Left cardiac atrium (tissue), 4 donors: Measurements from ENCODE around the gene C2CD2. TPM values are rescaled to one million over a fixed set of nuclear protein-coding genes. Genes with fewer than 3 reads are reported as not detected.

Experiments used
- ATAC-seq, 2 donors: fragments of 200-7000 bp; cut with Tn5 transposase; one replicate each; pipeline ENCODE4 v1.9.1; 2020; ENCODE audit warnings: mild to moderate bottlenecking in 2 of 2, moderate library complexity in 2 of 2
- DNase-seq: peaks from one replicate; pipeline ENCODE4 v3.0.0-alpha.2; 2020
- intact Hi-C, 2 donors: fragments of 100-400 bp; cut with DNase I; formaldehyde crosslinking; loops; one replicate each; pipeline versions ENCODE4 v1.14.1 to v1.15.1; 2022 to 2023
- total RNA-seq, 2 donors: library from RNA; stranded (reverse); fragmentation: NEBNext Ultra II Directional; extraction: Animal tissue kit (Norgen Biotek cat#: 25700); gene quantifications; one replicate each; pipeline ENCODE4 v1.2.1, GENCODE V29; 2021
- donor health status: DM: no; HTN: yes; CAD: no.
- donor health status: DM: no; HTN: yes; CAD: no; lungs with severe emphysema.
- donor health status: DM: yes; HTN: yes; CAD: no.
- donor health status: Dilated cardiomyopathy.

The C2CD2 gene
- total RNA-seq, 2 donors from 2014 or later, result 16.2 to 17.1 TPM

DNA sequence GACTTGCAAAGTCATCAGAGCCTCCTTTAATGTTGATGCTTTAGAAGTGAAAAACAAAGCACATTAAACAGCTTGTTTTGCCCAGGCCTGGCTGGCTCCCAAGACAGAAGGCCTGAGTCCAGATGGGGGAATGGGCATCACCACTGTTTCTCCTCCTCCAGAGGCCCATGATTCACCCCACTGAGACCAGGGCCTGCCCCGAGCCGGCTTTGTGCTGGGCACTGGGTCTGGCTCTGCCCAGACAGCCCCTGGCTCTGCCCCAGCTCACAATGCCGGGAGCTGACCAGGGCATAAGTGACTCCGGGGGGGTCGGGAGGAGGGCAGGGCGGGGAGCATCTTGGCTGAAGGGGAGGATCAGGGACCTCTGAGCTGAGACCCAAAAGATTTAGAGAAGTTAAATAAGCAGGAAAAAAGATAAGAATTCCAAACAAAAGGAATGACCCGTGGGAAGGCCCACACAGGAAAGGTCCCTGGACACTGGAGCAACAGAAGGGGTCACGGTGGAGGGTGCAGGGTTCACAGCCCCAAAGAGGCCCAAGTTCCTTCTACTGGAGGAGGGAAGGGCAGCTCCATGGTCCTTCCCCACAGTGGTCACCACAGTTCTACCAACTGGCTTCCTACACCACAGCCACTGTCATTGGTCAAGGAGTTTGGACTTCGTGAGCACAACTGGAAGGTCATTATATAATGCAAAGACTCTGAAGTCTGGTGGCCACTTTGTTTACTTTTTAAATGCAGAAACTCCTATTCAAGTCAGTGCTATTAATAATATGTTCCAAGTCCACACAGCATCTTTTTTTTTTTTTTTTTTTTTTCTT is 5.5 kb downstream of the C2CD2 start:
- peak; percentile 42 for DNase-seq
- intact Hi-C loops, result no loop called here
- peak; percentile 61 to 86 for ATAC-seq

DNA sequence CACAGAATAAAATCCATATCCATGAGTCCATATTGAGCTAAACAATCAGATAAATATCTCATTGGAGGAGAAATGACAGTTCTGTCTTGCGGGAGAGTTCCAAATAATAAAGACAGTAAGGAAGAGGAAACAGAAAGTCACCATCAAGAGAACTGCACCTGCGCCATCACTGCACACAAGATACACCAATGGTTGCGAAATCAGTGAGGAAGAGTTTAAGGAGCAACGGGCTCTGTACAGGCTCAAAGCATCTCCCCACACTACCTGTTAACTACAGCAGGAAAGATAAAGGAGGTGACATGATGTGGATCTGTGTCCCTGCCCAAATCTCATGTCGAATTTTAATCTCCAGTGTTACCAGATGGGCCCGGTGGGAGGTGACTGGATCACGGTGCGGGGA is 7.8 kb downstream of the C2CD2 start:
- intact Hi-C loops, result no loop called here
- no peak for ATAC-seq
- DNase-seq, result no peak

DNA sequence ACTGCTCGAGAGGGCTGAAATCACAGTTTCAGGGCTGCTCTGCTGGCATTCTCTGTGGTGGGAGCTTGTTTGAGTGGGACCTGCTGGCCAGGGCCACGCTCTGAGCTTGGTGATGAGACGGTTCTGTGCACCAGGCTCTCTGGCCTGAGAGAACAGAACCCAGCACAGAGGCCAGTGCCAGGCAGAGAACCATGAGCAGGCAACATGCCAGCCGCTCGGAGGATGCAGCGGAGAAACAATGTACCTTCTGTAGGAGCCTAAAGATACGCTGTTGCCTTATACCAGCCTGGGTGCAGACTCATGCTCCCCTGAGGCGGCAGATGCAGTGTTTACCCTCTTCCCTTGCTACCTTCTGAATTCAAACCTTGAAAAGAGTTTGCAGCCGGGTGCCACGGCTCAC is 10.0 kb downstream of the C2CD2 start:
- intact Hi-C loops, result no loop called here
- DNase-seq (no peak), ATAC-seq (no peak)

DNA sequence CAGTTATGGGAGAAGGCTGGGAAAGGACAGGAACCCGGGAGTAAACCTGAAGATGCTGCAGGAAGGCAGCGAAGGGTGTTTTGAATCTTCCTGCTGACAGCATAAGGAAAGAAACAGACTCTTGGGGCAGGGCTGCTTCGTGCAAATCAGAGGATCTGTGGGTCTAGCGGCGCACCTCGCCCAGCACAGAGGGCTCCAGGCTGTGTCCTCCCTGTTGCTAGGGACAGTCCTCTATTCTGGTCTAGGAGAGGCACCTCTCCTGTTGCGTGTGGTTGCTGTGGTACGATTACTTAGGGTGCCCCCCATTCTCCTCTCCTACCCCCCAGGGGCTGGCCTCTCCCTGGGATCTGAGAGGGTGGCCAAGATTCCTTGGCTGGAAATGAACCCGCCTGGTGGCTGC is 11.4 kb downstream of the C2CD2 start:
- no peak for ATAC-seq
- intact Hi-C loops, result no loop called here
- DNase-seq, result no peak

- DNase-seq, result no peak
- intact Hi-C loops, result no loop called here
- no peak for ATAC-seq
These were observed 11.9 kb downstream of the C2CD2 start for GRCh38 chr21:41941941-41942340.

DNA sequence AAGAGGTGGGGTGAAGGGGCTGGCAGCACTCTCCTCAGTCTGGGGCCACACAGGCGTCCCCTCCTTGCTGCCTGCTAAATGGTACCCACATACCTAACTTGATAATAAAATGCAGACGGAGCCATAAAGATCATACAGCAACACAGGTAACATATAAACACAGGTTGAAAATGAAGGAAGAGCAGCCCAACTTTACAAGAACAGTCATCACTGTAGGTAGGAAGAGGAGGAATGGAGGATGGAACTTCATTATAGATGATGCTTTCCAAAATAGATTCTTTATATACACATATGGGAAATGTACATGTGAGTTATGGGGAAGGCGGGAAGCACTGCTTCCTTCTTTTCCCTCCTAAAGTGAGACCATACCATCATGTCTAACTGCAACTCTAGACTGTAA is 13.4 kb downstream of the C2CD2 start:
- no peak for DNase-seq
- no peak for ATAC-seq
- intact Hi-C loops, result no loop called here

DNA sequence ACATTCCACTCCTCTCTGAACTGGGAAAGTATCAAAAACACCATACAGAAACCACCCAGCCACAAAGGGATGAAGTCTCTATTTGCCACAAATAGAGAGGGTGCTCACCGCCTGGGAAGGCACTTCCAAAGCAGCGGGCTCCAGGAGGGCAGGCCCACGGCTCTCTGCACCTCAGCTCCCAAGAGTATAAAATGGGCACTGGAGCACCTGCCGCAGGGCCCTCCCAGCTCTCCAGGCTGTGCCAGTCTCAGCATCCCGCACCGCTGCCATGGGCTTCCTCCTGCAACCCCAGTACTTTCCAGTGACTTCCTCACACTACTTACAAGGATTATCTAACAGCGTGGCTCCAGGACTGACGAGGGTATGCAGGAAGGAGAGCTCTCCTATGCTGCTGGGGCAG is 14.4 kb downstream of the C2CD2 start:
- DNase-seq (no peak), ATAC-seq (no peak)
- intact Hi-C loops, result no loop called here

DNA sequence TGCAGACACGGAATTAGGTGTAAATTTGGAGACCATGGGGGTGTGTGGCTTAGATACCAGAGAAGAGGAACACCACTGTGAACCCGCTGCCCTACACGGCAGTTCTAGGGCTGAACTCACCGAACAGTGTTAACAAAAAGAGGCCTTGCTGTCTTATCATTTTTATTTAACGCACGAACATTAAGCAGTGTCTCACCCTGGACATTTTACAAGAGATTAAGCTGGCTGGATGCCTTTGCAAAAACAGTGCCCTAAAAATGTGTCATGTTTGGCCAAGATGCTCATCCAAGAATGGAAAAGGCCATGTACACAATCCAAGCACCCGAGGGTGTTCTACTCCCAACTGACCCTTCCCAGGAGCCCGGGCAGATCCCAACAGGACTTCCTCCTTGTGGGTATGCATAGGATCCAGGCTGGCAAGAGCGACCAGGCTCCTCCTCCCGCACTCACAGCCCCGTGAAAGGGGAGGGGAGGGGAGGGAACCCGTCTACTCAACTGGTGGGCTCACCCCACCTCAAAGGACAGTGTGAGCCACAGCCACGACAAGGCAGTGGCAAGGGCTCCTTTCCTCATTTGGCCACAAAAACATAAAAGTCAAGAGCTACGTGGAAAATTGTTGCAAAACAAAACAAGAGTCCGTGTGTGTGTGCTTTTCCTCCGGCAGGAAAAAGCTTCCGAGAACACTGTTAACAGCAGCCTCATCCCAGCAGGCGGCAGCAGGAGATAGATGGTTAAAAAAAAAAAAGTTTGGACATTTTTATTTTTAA is 20.3 kb downstream of the C2CD2 start:
- ATAC-seq, result peak; percentile 53 to 73
- peak; percentile 48 for DNase-seq
- intact Hi-C loops, result loop anchor here in 1 of 2 donors (5.0 kb wide), 1 partner anchor 74 kb away; no protein-coding TSS in a partner anchor

DNA sequence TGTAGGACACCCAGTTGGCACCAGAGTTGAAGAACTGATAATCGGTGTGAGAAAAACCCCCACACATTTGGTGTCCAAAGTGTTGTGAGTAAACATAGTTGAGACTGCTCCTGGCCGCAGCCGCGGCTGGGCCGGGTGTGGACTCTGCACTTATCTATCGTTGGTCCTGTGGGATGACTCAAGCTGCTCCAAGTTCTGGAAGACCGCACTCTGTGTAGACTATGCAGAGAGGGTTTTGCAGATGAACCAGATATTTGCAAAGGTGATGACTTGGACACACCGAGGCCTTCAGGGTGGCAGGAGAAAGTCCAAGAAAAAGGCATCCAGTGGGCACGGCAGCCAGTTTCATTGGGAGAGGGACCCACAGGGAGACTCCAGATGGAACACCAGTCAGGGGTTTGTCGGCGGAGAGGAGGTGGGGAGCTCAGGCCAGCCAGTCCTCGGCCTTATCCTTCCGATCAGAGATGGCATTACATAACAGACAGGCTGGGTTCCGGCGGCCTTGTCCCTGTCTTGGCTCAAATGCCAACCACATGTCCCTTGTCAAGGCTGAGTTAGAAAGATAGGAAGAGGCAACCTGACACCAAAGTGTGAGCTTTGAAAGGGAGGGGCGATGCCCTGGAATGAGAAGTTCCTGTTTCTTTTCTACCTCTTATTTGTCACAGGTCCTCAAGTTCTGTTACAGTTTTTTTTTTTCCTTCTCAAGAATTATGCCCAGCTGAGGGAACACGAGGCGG is 21.1 kb downstream of the C2CD2 start:
- DNase-seq (peak; percentile 62), ATAC-seq (peak; percentile 71 to 87)
- intact Hi-C loops, result loop anchor here in 1 of 2 donors (5.0 kb wide), 1 partner anchor 75 kb away; no protein-coding TSS in a partner anchor

DNA sequence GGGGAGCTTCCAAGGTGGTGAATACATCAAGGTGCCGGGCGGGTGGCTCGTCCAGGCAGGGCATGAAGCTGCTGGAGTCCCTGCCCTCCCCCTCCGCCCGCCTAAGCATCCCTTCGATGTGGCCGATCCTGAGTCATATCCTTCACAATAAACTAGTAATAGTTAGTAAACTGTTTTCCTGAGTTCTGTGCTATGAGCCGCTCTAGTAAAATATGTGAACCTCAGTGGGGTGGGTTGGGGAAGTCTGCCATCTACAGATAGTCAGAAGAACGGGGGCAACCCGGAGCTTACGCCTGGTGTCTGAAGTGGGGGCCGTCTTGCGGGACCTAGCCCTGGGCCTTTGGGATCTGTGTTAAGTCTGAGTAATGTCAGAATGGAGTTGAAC is 21.6 kb downstream of the C2CD2 start:
- ATAC-seq, result peak in 1 of 2 donors; percentile 19

DNA sequence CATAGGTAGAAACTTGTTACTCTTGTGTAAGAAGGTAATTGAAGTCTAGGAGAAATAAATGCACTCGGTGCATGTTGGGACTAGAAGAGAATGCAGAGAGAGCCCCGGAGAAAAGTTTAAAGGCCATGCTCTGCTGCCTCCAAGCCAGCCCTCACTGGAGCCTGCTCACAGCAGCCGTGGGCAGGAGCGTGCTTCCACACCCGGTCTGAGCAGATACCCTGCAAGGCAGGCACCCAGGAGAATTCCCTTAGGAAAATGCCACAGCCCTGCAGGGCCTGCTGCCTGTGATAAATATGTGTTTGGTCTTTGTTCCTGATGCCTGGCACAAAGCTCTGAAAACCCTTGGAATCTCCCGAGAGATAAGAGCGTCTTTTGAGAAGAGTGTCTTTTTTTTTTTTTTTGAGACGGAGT is 22.8 kb downstream of the C2CD2 start:
- intact Hi-C loops, result loop anchor here in 1 of 2 donors (5.0 kb wide), 1 partner anchor 76 kb away; no protein-coding TSS in a partner anchor
- no peak for DNase-seq

More for the DNA sequence above, 21.6 kb downstream of the C2CD2 start:
- DNase-seq, result peak; percentile 36
- intact Hi-C loops, result loop anchor here in 1 of 2 donors (5.0 kb wide), 1 partner anchor 75 kb away; no protein-coding TSS in a partner anchor

DNA sequence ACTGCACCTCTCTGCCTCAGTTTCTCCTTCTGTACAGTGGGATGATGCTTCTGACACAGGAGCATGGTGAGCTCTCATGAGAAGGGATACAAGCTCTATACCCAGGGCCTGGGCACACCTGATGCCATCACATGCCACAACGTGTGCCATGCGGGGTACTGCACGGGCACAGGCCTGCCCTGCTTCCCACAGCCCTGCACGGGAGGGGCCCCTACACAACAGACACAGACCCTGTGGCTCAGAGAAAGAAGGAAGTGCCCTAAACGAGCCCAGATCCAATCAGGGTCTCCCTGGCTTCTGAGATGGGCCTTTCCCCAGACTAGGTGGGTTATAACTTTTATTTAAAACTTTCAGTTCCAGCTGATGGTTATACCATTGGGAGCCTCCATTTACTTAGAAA is 24.6 kb downstream of the C2CD2 start:
- no peak for DNase-seq
- intact Hi-C loops, result no loop called here
- ATAC-seq, result no peak

More for the DNA sequence above, 22.8 kb downstream of the C2CD2 start:
- ATAC-seq, result no peak

DNA sequence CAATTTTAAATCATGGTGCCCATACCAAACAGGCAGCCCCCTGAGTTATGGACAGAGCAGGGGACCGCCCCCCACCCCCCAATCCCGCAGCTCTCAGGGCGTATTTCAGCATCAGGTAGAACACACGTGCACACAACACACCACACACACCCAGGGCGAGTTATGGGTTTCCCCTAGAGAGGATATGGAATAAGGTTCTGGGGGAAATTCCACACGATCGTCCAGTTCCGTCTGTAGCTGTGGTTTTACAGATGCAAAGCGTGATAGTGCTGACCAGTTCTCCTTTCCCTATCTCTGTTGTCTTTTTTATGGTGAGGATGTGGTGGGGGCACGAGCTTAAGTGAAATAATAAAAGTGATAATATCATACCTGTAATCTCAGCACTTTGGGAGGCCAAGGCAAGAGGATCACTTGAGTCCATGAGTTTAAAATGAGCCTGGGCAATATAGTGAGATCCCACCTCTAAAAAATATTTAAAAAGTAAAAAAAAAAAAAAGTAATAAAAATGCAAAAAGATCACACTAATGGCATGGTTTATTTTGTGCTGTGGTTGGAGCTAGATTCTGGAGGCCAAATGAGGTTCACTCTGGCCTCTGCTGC is 25.1 kb downstream of the C2CD2 start:
- intact Hi-C loops, result no loop called here
- no peak for ATAC-seq
- DNase-seq, result no peak

- DNase-seq (no peak), ATAC-seq (no peak)
- intact Hi-C loops, result no loop called here
These were observed 25.9 kb downstream of the C2CD2 start for GRCh38 chr21:41927727-41928409.

DNA sequence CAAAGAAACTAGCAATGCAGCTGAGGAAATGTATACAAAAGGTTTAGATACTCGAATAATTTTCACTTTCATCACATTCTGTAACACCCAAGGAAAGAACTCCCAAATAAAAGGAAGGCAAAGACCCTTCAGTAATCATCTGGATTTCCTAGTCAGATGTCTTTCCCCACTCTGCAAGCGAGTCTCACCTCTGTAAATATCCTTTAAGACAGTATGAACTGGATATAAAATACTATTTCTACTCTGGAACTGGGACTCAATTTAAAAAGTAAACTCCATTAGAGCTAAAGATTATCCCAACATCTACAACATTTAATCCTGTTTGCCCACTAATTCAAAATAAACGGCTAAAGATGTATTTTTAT is 27.0 kb downstream of the C2CD2 start:
- intact Hi-C loops, result no loop called here
- ATAC-seq, result no peak
- no peak for DNase-seq

- DNase-seq (no peak), ATAC-seq (peak; percentile 57 to 70)
- intact Hi-C loops, result no loop called here
These were observed 27.6 kb downstream of the C2CD2 start for GRCh38 chr21:41926117-41926806.

DNA sequence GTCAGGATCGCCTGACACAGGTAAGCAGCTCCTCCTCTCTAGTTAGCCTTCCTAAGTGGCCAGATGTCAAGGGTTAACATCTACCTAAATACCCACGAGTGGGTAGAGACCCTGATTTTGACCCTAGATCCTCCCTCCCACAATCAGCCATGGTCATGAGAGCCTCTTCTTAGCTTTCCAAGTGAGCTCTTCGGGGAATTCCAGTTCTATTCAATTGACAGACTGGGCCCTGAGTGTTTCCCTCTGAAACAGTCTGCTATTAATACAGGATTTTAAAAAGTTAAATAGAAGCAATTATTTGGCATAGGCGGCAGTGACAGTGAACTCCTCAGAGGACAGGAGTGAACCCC is 28.1 kb downstream of the C2CD2 start:
- intact Hi-C loops, result no loop called here
- DNase-seq (no peak), ATAC-seq (no peak)

- intact Hi-C loops, result no loop called here
- ATAC-seq (peak; percentile 10 to 30), DNase-seq (no peak)
These were observed 29.5 kb downstream of the C2CD2 start for GRCh38 chr21:41924368-41924754.
